Eye (tissue), 1 donor: ENCODE results near the gene FARS2.

Experiments
- DNase-seq: peaks from one replicate; pipeline ENCODE4 v3.0.0-alpha.2; 2015

The FARS2 gene

DNA sequence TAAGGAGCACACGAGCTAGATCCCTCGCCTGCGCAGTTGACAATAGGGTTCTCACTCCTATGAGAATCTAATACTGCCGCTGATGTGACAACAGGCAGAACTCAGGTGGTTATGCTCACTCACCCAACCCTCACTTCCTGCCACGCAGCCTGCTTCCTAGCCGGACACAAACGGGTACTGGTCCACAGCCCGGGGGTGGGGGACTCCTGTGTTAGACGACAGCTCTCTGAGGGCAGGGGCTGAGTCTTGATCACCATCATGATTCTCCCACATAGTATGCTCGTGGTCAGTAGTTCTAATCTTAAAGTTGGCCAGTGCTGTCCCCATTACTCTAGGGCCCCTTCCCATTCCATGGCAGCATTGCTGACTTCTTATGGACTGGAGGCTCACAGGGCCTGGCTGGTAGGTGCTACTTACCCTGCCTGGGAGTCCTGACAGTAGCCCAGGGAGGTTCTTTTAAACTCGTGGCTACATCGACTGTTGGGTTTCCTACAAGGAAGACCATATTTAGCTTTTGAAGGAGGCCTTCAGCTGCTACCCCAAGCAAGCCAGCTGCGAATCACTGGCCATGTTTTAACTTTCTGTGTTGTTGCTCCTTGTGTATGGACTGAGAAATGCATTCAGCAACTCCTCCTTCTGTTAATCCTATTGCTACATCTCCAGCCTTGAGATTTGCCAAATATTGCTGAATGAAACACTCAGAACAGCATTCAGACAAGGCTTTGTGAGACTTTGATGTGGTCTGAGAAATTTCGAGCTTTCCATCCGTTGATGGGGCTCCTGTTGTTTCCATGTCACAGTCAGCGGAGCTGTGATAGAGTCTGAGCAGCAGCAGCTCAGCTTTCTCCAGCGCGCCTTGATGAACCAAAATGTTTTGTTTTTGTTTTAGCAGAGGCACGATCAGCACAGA lies 445.1 kb downstream of the FARS2 start:
- DNase-seq: no peak

- DNase-seq: no peak
Observed at GRCh38 chr6:5707281-5708045, 446.1 kb downstream of the FARS2 start.

DNA sequence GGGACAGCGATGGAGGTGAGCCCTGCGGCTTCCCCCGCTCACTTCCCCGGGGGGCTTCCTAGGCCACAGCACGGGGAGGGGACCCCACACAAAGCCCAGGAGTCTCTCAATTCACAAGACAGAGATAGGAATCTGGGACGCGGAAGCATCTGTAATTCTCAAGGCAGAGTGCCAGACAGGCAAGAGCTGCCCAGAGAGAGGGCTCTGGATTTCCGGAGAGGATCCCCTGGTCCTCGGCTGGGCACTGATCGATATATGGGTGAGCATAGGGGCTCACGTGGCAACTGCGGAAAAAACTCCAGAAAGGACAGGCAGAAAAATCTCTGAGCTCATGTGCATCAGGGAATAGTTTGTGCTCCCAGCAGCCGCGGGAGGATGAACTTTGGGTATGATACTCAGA lies 449.2 kb downstream of the FARS2 start:
- no peak for DNase-seq

- no peak for DNase-seq
Observed at GRCh38 chr6:5710936-5711335, 449.6 kb downstream of the FARS2 start.

- no peak for DNase-seq
Observed at GRCh38 chr6:5712349-5713215, 451.3 kb downstream of the FARS2 start.

DNA sequence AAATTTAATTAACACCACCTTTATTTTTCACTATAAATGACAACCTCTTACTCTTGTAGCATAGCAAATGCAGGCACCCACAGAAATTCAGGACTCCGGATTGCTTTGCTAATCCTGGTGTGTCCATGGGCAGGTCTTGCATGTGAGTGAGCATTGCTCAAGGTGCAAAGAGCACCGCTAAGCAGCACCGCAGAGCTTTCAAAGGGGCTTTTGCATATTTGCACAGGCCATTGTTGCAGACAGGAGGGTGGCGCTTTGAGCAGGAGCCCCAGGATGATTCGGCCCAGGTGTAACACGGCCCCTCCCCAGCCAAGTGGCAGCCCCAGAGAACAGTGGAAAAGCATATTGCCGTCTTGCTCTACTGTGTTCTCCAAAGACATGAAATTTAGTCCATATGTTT lies 452.2 kb downstream of the FARS2 start:
- no peak for DNase-seq

DNA sequence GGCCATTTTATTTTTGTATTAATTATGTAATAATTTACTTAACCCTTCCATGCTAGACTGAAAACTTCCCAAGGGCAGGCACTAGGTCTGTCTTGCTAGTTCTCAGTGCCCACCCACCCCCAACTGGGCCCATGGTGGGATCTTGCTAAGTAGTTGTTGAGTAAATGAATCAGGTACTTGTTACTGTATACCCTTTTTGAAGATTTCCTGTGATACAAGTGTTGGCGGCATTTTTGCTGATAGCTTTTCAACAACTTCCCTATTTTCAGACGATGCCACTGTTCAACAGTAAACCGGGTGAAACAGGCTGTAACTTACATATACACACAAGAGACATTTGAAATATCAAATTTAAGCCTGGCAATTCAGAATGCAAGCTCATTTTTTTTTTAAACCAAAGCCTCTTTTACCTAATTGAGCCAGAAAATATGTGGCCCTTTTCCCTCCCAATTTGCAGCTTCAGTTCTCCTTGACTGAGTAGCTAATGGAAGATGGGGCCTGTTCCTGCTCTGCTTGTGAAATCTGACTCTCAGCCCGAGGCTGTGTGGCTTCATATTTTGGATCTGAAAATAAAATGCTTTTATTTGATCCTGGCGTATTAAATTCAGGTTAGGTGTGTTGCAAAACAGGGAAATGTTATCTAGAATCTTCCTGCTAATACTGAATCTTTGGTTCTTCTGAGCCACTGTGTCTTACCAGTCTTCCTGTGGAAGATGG lies 457.1 kb downstream of the FARS2 start:
- DNase-seq: no peak

DNA sequence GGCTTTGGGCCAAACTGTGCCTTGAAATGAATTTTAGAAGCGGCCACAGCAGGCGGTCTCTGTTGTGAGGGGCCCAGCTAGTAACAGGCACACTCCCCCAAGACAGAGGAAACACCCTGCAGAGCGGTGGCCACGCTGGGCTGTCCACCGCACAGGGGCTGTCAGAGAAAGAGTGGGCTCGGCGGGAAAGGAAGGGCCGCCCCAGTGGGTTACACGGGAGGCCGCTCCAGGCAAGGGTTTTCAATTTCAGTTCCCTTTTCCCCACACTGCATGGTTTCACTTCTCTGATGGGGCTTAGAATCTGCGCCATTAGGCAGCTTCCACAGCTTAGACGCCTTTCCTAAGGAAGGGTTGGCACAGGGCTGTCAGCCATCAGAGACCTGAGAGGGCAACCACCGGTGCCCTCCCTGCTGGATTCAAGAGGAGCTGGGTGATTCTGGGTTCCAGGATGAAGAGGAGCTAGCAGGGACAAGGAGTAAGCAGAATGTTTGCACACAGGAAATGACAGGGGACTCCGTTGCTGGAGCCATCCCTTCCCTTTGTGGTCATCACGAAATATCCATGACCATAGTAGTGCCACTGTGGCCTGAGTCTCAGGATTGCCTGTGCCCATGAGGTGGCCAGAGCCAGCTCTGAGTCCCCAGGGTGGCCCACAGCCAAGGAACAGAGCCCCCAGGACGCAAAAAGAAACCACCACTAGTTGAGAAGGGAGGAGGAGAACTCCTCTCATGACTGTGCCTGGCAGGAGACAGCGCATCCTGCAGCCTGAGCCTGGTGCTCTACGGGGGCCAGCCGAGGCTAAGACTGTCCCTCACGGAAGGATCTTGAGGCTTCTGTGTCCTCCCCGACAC lies 462.8 kb downstream of the FARS2 start:
- no peak for DNase-seq

- no peak for DNase-seq
Observed at GRCh38 chr6:5724911-5725310, 463.6 kb downstream of the FARS2 start.

GRCh38 chr6:5726976-5727718 lies 465.8 kb downstream of the FARS2 start:
- no peak for DNase-seq

GRCh38 chr6:5728351-5729079 lies 467.2 kb downstream of the FARS2 start:
- no peak for DNase-seq

- DNase-seq: peak; percentile 49
Observed at GRCh38 chr6:5729080-5729434, 467.7 kb downstream of the FARS2 start.

DNA sequence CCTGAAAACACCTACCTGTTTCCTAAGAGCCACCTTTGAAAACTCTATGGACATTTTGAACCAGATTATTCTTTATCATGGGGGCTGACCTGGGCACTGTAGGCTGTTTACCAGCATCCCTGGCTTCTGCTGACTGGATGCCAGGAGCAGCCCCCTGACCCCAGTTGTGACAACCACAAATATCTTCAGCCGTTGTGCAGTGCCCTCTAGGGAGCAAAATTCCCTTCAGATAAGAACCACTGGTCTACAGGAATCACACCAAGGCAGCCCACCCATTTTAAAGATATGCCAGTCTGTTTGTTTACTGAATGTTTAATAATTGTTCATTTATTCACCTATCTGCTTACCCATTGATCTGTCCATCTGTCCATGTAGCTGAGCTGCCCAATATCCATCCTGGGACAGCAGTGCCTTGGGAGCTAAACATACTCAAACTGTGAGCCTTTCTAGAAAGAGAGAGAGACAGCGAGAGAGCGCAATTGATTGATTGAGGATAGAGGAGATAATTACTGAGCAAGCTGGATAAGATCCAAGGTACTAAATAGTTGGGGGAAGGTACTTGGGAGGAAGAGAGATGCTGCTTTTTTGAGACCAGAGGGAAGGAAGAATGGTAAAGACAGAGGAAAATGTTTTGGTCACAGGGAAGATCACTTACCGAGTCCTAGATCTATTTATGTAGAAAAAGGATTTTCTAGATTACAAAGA lies 468.7 kb downstream of the FARS2 start:
- no peak for DNase-seq

DNA sequence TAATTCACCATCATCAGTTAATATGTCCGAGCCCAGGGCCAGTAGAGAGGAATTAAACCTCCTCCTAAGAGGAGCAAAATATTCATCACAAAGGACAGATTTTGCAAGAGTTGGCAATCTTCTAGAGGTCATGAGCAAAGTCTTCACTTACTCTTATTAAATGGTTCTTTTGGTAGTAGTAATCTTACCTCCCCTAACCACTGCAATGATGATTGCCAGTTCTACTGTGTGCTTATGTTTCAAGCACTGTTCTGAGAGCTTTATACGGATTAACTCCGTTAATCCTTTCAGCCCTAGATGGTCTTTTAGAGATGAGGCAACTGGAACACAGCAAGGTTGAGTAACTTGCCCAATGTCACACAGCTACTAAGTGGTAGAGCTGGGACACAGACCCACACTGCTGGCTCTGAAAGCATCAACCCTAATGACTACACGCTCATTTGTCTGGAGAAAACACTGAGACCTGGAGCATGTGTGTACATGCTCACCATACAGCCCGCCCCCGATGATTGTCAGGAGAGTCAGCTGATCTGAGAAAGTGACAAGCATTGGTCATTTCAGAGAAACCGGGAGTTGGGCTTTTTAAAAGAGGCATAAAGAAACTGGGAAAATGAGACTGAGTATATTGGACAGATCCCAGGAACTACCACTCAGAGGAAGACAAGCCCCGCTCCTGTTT lies 469.4 kb downstream of the FARS2 start:
- DNase-seq: no peak

GRCh38 chr6:5731435-5731834 lies 470.1 kb downstream of the FARS2 start:
- no peak for DNase-seq

DNA sequence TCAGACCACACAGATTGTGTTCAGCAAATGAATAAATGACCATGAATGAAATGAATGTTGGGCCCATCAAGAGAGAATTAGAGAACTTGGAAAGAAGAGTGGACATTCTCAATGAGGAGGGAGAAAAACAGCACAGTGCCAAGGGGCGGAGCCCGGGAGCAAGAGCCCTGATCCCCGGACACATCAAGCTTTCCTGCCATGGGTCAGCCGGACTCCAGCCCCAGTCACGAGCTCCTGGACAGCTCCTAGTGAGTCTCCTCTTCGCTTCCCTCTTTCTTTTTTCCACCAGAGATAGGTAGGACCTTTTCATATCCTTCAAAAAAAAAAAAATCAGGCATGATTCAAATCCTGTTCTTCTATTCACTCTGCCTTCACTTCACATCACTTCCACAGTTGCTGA lies 471.2 kb downstream of the FARS2 start:
- no peak for DNase-seq

DNA sequence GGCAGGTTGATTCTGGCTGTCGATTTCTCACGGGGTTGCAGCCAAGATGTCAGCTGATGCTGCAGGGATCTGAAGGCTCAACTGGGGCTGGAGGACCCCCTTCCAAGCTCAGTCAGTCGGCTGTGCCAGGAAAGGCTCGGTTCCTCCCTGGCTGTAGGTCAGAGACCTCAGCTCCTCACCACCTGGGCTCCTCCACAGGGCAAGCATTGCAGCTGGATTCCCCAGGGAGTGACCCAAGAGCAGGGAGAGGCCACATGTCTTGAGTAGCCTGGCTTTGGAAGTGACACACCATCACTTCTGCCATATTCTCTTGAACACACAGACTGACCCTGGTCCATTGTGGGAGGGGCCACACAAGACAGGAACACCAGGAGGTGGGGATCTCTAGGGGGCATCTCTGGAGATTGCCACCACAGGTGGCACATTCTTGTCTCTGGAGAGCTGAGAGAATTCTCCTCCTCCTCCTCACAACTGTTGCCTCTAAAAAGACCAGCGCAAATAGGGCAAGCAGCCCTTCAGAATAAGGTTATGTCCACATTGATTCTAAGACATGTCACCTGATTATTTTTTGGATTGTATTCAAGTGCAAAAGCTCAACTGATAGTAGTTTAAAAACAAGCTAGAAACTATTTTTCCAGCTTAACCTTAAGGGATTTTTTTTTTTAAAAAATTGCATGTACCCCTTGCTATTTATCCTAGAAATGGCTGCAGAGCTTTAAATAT lies 474.9 kb downstream of the FARS2 start:
- no peak for DNase-seq

GRCh38 chr6:5737460-5737859 lies 476.1 kb downstream of the FARS2 start:
- DNase-seq: no peak
